HCT116 (cell line): Measurements from ENCODE around the gene SLC12A4. TPM values are rescaled to one million over a fixed set of nuclear protein-coding genes. Genes with fewer than 3 reads are reported as not detected.

Source experiments
- ATAC-seq: fragments of 200-7000 bp; cut with Tn5 transposase; 2 replicates; pipeline ENCODE4 v1.9.1; 2020; ENCODE audit warnings: mild to moderate bottlenecking, moderate library complexity
- BruUV-seq: library from RNA; stranded (reverse); fragments of 400-500 nt; replicated peaks from 2 replicates; lab custom pipeline; 2021; lab: Mats Ljungman, UMichigan
- CTCF ChIA-PET: fragments of 300-600 bp; sonication (Branson Sonifier 250); formaldehyde crosslinking; loops from one replicate; lab custom pipeline; 2021; ENCODE audit warnings: antibody characterized with exemption; lab: Charles Lee
- POLR2A ChIA-PET: fragments of 300-600, 350-600 bp; sonication (Branson Sonifier 250); formaldehyde crosslinking; loops from one replicate; lab custom pipeline; 2021; ENCODE audit warnings: antibody characterized with exemption; lab: Charles Lee
- RAD21 ChIA-PET, 2 experiments: fragments of 300-600 bp; sonication (Branson Sonifier 250); formaldehyde crosslinking; loops; one replicate each; lab custom pipeline; 2023; ENCODE audit warnings: low total read pairs in 2 of 2; ENCODE audit not compliant: uncharacterized antibody in 2 of 2, unreplicated experiment in 2 of 2, low non-redundant PET in 1 of 2; lab: Charles Lee
- DNase-seq: peaks from one replicate; pipeline ENCODE4 v3.0.0-alpha.2; 2010; ENCODE audit warnings: low read depth, low spot score
- H2AFZ ChIP-seq: fragments of 200-600 bp; shearing (Covaris generic), sonication (generic); 2 replicates; pipeline ENCODE4 v1.6.1; 2017; ENCODE audit warnings: low read depth, mixed run types, mixed read lengths, antibody characterized with exemption, low read length; ENCODE audit not compliant: poor library complexity, severe bottlenecking
- H3K27ac ChIP-seq: 2 replicates; pipeline ENCODE4 v1.5.1; 2012; ENCODE audit warnings: low read depth, low read length
- H3K27me3 ChIP-seq: fragments of 200-600 bp; sonication (generic); 2 replicates; pipeline ENCODE4 v1.6.1; 2016; ENCODE audit warnings: mixed run types, low read length, mixed read lengths; ENCODE audit not compliant: insufficient read depth
- H3K36me3 ChIP-seq, 2 experiments: fragments of 200-500 bp in 1 of 2; fragments of 200-600 bp in 1 of 2; sonication (Bioruptor generic) in 1 of 2; sonication (generic) in 1 of 2; 2 replicates each; pipeline versions ENCODE4 v1.5.1 to v1.6.1; 2014 to 2016; ENCODE audit warnings: low read length in 2 of 2, inconsistent platforms in 1 of 2, mixed read lengths in 1 of 2, mixed run types in 1 of 2; ENCODE audit not compliant: insufficient read depth in 2 of 2, control insufficient read depth in 1 of 2
- H3K4me1 ChIP-seq, 2 experiments: fragments of 200-600 bp in 1 of 2; sonication (generic) in 1 of 2; 2 replicates each; pipeline versions ENCODE4 v1.5.1 to v1.6.1; 2012 to 2017; ENCODE audit warnings: low read length in 2 of 2, inconsistent platforms in 1 of 2, mild to moderate bottlenecking in 1 of 2, mixed read lengths in 1 of 2, mixed run types in 1 of 2, moderate library complexity in 1 of 2; ENCODE audit not compliant: insufficient read depth in 2 of 2, control insufficient read depth in 1 of 2
- H3K4me2 ChIP-seq: fragments of 200-600 bp; sonication (generic); 2 replicates; pipeline ENCODE4 v1.6.1; 2017; ENCODE audit warnings: mixed run types, low read length, mixed read lengths
- H3K4me3 ChIP-seq, 2 experiments: fragments of 200-600 bp in 1 of 2; sonication (generic) in 1 of 2; replicated peaks in 1 of 2; 2 replicates each; pipeline ENCODE4 v1.5.1; 2011 to 2016; ENCODE audit warnings: low read length in 2 of 2, control low read depth in 1 of 2, low read depth in 1 of 2, mild to moderate bottlenecking in 1 of 2, mixed read lengths in 1 of 2, mixed run types in 1 of 2
- H3K79me2 ChIP-seq: fragments of 200-600 bp; sonication (generic); 2 replicates; pipeline ENCODE4 v1.6.1; 2017; ENCODE audit warnings: mild to moderate bottlenecking, mixed run types, low read length, moderate library complexity, mixed read lengths; ENCODE audit not compliant: insufficient read depth
- H3K9ac ChIP-seq: fragments of 200-600 bp; sonication (generic); 2 replicates; pipeline ENCODE4 v1.6.1; 2016; ENCODE audit warnings: low read length, mixed read lengths
- H3K9me2 ChIP-seq: fragments of 200-600 bp; sonication (generic), shearing (Covaris generic); 2 replicates; pipeline ENCODE4 v1.6.1; 2017; ENCODE audit warnings: mixed run types, mild to moderate bottlenecking, moderate library complexity; ENCODE audit not compliant: insufficient read depth
- H3K9me3 ChIP-seq, 2 experiments: fragments of 200-500 bp in 1 of 2; fragments of 200-600 bp in 1 of 2; sonication (Bioruptor generic) in 1 of 2; sonication (generic) in 1 of 2; 2 replicates each; pipeline ENCODE4 v1.6.1; 2014 to 2017; ENCODE audit warnings: low read length in 2 of 2, mixed read lengths in 2 of 2, inconsistent platforms in 1 of 2, low read depth in 1 of 2, mild to moderate bottlenecking in 1 of 2, mixed run types in 1 of 2, moderate library complexity in 1 of 2; ENCODE audit not compliant: control insufficient read depth in 1 of 2, insufficient read depth in 1 of 2
- H4K20me1 ChIP-seq: fragments of 200-600 bp; sonication (generic), shearing (Covaris generic); 2 replicates; pipeline ENCODE4 v1.6.1; 2017; ENCODE audit warnings: mixed run types, mild to moderate bottlenecking, moderate library complexity; ENCODE audit not compliant: insufficient read depth
- CBX3 ChIP-seq: IDR thresholded peaks from 2 replicates; pipeline ENCODE4 v1.6.1; 2012; ENCODE audit warnings: low read depth
- CEBPB ChIP-seq: IDR thresholded peaks from 2 replicates; pipeline ENCODE4 v1.6.1; 2012; ENCODE audit warnings: low read depth
- CTCF ChIP-seq, 3 experiments: fragments of 200-600 bp in 1 of 3; sonication (generic) in 1 of 3; IDR thresholded peaks in 2 of 3; conservative IDR thresholded peaks in 1 of 3; 2 replicates each; pipeline ENCODE4 v1.5.1; 2012 to 2017; ENCODE audit warnings: low read depth in 2 of 3, low read length in 2 of 3, antibody characterized with exemption in 1 of 3, borderline replicate concordance in 1 of 3, control low read depth in 1 of 3, mild to moderate bottlenecking in 1 of 3, mixed read lengths in 1 of 3, mixed run types in 1 of 3, moderate library complexity in 1 of 3; ENCODE audit not compliant: insufficient read depth in 1 of 3
- ELF1 ChIP-seq: IDR thresholded peaks from 2 replicates; pipeline ENCODE4 v1.6.1; 2012; ENCODE audit warnings: low read depth, borderline replicate concordance
- EZH2 ChIP-seq: fragments of 200-600 bp; sonication (generic); IDR thresholded peaks from 2 replicates; pipeline ENCODE4 v1.6.1; 2017; ENCODE audit warnings: antibody characterized with exemption, mixed run types
- FOSL1 ChIP-seq: IDR thresholded peaks from 2 replicates; pipeline ENCODE4 v1.6.1; 2012; ENCODE audit warnings: low read depth
- POLR2A ChIP-seq: IDR thresholded peaks from 2 replicates; pipeline ENCODE4 v1.7.0; 2011; ENCODE audit warnings: borderline replicate concordance; ENCODE audit not compliant: insufficient read depth, insufficient read length; ENCODE audit errors: extremely low read depth
- RAD21 ChIP-seq: IDR thresholded peaks from 2 replicates; pipeline ENCODE4 v1.6.1; 2012; ENCODE audit warnings: low read depth, mild to moderate bottlenecking
- SP1 ChIP-seq: IDR thresholded peaks from 2 replicates; pipeline ENCODE4 v1.6.1; 2012; ENCODE audit warnings: low read depth
- SRF ChIP-seq: IDR thresholded peaks from 2 replicates; pipeline ENCODE4 v1.6.1; 2012; ENCODE audit warnings: low read depth
- intact Hi-C: fragments of 100-400 bp; cut with micrococcal nuclease; formaldehyde crosslinking; loops from 2 replicates; pipeline ENCODE4 v1.10.0; 2022
- total RNA-seq: library from RNA; stranded (reverse); gene quantifications from one replicate; pipeline ENCODE4 v1.2.1, GENCODE V29; 2021; ENCODE audit not compliant: unreplicated experiment
- TF ChIP-seq, protein P1 (sequence below): IDR thresholded peaks from 2 replicates; pipeline ENCODE4 v1.6.1; 2012
- TF ChIP-seq, protein P2 (sequence below): IDR thresholded peaks from 2 replicates; pipeline ENCODE4 v1.6.1; 2012

Gene SLC12A4
- total RNA-seq, 1 experiment from 2014 or later = 46.0 TPM

DNA sequence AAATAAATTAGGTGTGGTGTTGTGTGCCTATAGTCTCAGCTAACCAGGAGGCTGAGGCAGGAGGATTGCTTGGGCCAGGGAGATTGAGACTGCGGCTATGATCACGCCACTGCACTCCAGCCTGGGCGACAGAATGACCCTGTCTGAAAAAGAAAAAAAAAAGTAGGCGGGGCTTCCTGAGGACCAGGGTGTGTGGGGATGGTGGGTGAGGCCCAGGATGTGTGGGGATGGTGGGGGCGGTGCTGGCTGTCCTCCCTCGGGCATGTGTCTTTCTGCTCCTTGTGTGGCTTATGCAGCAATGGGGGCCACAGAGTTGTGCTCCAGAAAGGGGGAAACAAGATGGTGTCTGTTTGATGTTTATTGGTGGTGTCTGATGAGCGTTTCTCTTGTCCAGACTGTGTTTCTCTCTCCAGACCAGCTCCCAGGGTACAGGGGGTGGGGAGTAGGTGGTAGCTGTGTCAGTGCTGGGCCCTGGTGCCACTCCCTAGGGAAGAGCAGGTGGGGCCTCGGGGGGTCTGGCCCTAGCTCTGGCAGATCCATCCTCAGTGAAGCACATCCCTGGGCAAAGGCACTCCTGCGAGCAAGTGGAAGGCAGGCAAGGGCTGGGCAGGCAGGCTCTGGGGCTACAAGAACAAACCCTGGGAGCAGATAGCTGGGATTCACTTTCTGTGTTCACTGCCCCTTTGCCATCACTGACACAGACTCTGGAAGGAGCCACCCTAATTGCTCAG, 26.8 kb downstream of the SLC12A4 start:
- ChIA-PET RAD21 (no interaction called here), POLR2A (no interaction called here), CTCF (interaction anchor here (1.0 to 1.7 kb wide), 5 partner anchors 25 to 322 kb away, joined by 3 to 8 read pairs (median 4); no protein-coding TSS in a partner anchor)
- Histone ChIP-seq H3K9ac (no peak overlapping the region), H3K27me3 (no peaks in the 10 kb centered on the region), H4K20me1 (no peaks in the 10 kb centered on the region), H3K4me1 (peaks cover 3 to 25% of the 10 kb centered on the region in 2 experiments; a peak in 3 of 4 replicates), H3K4me3 (no peak overlapping the region), H3K9me3 (no peaks in the 10 kb centered on the region), H3K79me2 (peaks cover 9% of the 10 kb centered on the region; the same call in 1 of the 2 replicates), H3K4me2 (no peak overlapping the region), H3K9me2 (no peaks in the 10 kb centered on the region), H3K27ac (peak overlapping the region; percentile 15; the same call in 1 of the 2 replicates), H2AFZ (no peak overlapping the region), H3K36me3 (peaks cover 0 to 7% of the 10 kb centered on the region in 2 experiments; a peak in 2 of 4 replicates)
- BruUV-seq = no TSS peak
- DNase-seq (no peak), ATAC-seq (peak; percentile 27)
- TF ChIP-seq, protein P1, sequence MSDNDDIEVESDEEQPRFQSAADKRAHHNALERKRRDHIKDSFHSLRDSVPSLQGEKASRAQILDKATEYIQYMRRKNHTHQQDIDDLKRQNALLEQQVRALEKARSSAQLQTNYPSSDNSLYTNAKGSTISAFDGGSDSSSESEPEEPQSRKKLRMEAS = no peak
- TF ChIP-seq CBX3 (no peak), RAD21 (no peak), FOSL1 (no peak), CTCF (IDR thresholded peaks at IDR 0.05 in 2 of 3, conservative IDR thresholded peaks at IDR 0.05 in 1 of 3; ENCODE audit: borderline replicate concordance in 1 of 3, insufficient read depth in 1 of 3, low read depth in 2 of 3, low read length in 2 of 3) (no peak), SP1 (no peak), CEBPB (no peak), POLR2A (no peak), SRF (no peak), ELF1 (no peak), EZH2 (no peak)
- TF ChIP-seq, protein P2, sequence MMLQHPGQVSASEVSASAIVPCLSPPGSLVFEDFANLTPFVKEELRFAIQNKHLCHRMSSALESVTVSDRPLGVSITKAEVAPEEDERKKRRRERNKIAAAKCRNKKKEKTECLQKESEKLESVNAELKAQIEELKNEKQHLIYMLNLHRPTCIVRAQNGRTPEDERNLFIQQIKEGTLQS = no peak
- intact Hi-C loops = no loop called here
